Tibial nerve (tissue), 4 donors: ENCODE results near the gene TRMT2A.

Experiments used
- CTCF ChIP-seq, 5 experiments: fragments of 200-600 bp in 3 of 5; fragments of 450-650 bp in 2 of 5; sonication (generic) in 3 of 5; IDR thresholded peaks; one replicate each; pipeline ENCODE4 v1.5.1; 2016 to 2019; ENCODE audit warnings: antibody characterized with exemption in 5 of 5, mild to moderate bottlenecking in 3 of 5, moderate library complexity in 2 of 5
- EP300 ChIP-seq, 2 donors: sonication (generic); formaldehyde crosslinking; IDR thresholded peaks; one replicate each; pipeline ENCODE4 v1.6.1; 2017; ENCODE audit warnings: antibody characterized with exemption in 2 of 2, mild to moderate bottlenecking in 1 of 2
- POLR2A ChIP-seq, 2 donors: fragments of 450-650 bp; IDR thresholded peaks; one replicate each; pipeline ENCODE4 v1.6.1; 2017; ENCODE audit warnings: antibody characterized with exemption in 2 of 2, mild to moderate bottlenecking in 2 of 2, moderate library complexity in 2 of 2

- TF ChIP-seq CTCF (IDR thresholded peaks at IDR 0.05): no peak
- no peak for TF ChIP-seq POLR2A (IDR thresholded peaks at IDR 0.05)
- TF ChIP-seq EP300 (IDR thresholded peaks at IDR 0.05): no peak
These were observed 17.8 kb downstream of the TRMT2A start for GRCh38 chr22:20099099-20099711.
